A549 (cell line): ENCODE results near the gene ALKBH1. TPM values are rescaled to one million over a fixed set of nuclear protein-coding genes. Genes with fewer than 3 reads are reported as not detected.
A peak's percentile ranks its signal among the peaks of the same experiment; 100 is the strongest.

ENCODE experiments used
- ATAC-seq, 2 experiments: fragments of 200-7000 bp in 1 of 2; fragments of >200 bp in 1 of 2; cut with Nextera tagmentation in 1 of 2; cut with Tn5 transposase in 1 of 2; 3 replicates each; pipeline versions ENCODE4 v1.8.0 to v1.9.1; 2018 to 2020; ENCODE audit warnings: mild to moderate bottlenecking in 1 of 2, moderate library complexity in 1 of 2
- CTCF ChIA-PET: fragments of 300-600 bp; sonication (Branson Sonifier 250); formaldehyde crosslinking; extraction: SDS; loops from one replicate; lab custom pipeline; 2021; ENCODE audit warnings: antibody characterized with exemption, inconsistent platforms; lab: Yijun Ruan, JAX
- POLR2A ChIA-PET: fragments of 350-600 bp; formaldehyde crosslinking; extraction: SDS; loops from one replicate; lab custom pipeline; 2021; ENCODE audit warnings: antibody characterized with exemption, inconsistent platforms; lab: Yijun Ruan, JAX
- DNase-seq, 2 experiments: peaks; one replicate each; pipeline versions ENCODE4 v3.0.0 to v3.0.0-alpha.2; 2011 to 2016; ENCODE audit warnings: low read depth in 1 of 2, low spot score in 1 of 2
- FAIRE-seq: peaks from 2 replicates; lab custom pipeline; 2011; peaks lifted over from hg19 to GRCh38; lab: Jason Lieb, UNC
- H3K27ac ChIP-seq, 2 experiments: fragments of >200 bp; sonication (Bioruptor Twin); formaldehyde crosslinking; 3 replicates each; pipeline ENCODE4 v1.5.1; 2016 to 2017
- H3K4me1 ChIP-seq: fragments of >200 bp; sonication (Bioruptor Twin); formaldehyde crosslinking; 3 replicates; pipeline ENCODE4 v1.6.1; 2016
- H3K4me2 ChIP-seq: fragments of >200 bp; sonication (Bioruptor Twin); formaldehyde crosslinking; 3 replicates; pipeline ENCODE4 v1.6.1; 2016
- H3K4me3 ChIP-seq: fragments of >200 bp; sonication (Bioruptor Twin); formaldehyde crosslinking; 3 replicates; pipeline ENCODE4 v1.5.1; 2016
- H3K9me3 ChIP-seq: fragments of >200 bp; sonication (Bioruptor Twin); formaldehyde crosslinking; 3 replicates; pipeline ENCODE4 v1.6.1; 2016
- CBX2 ChIP-seq: fragments of 200-600 bp; sonication (generic); IDR thresholded peaks from 2 replicates; pipeline ENCODE4 v1.6.1; 2016; ENCODE audit warnings: low read depth, mild to moderate bottlenecking, borderline replicate concordance
- CHD2 ChIP-seq: fragments of 150-350 bp; IDR thresholded peaks from 2 replicates; pipeline ENCODE4 v1.6.1; 2014; ENCODE audit warnings: low read length; ENCODE audit not compliant: partially characterized antibody
- EHF ChIP-seq: fragments of 250-450 bp; sonication (Bioruptor Pico); IDR thresholded peaks from 2 replicates; pipeline ENCODE4 v1.5.0; 2020; ENCODE audit warnings: mild to moderate bottlenecking
- EHMT2 ChIP-seq: fragments of 200-600 bp; sonication (generic); IDR thresholded peaks from 2 replicates; pipeline ENCODE4 v1.6.1; 2016; ENCODE audit warnings: antibody characterized with exemption, low read depth, mild to moderate bottlenecking, moderate library complexity
- EP300 ChIP-seq, 2 experiments: fragments of >200 bp; sonication (Bioruptor Twin); formaldehyde crosslinking; IDR thresholded peaks; 2 replicates in 1 of 2; 3 replicates in 1 of 2; pipeline ENCODE4 v1.6.1; 2016 to 2017
- ESRRA ChIP-seq: fragments of 150-350 bp; IDR thresholded peaks from 2 replicates; pipeline ENCODE4 v1.6.1; 2014; ENCODE audit warnings: mild to moderate bottlenecking, low read length, borderline replicate concordance
- FOXS1 ChIP-seq: fragments of 250-450 bp; sonication (Bioruptor Pico); IDR thresholded peaks from 2 replicates; pipeline ENCODE4 v1.5.0; 2020; ENCODE audit warnings: mild to moderate bottlenecking, moderate library complexity
- GATA3 ChIP-seq: IDR thresholded peaks from 2 replicates; pipeline ENCODE4 v1.6.1; 2012; ENCODE audit warnings: borderline replicate concordance
- HDAC2 ChIP-seq: fragments of 200-600 bp; sonication (generic); IDR thresholded peaks from 2 replicates; pipeline ENCODE4 v1.6.1; 2016
- HEYL ChIP-seq: fragments of 250-450 bp; sonication (Bioruptor Pico); IDR thresholded peaks from 2 replicates; pipeline ENCODE4 v1.8.0; 2021; ENCODE audit warnings: mild to moderate bottlenecking, moderate library complexity
- HOXA7 ChIP-seq: fragments of 250-450 bp; sonication (Bioruptor Pico); IDR thresholded peaks from 2 replicates; pipeline ENCODE4 v1.5.0; 2020; ENCODE audit warnings: mild to moderate bottlenecking, moderate library complexity
- JUN ChIP-seq, 2 experiments: fragments of >200 bp; sonication (Bioruptor Twin); formaldehyde crosslinking; IDR thresholded peaks; 2 replicates in 1 of 2; 3 replicates in 1 of 2; pipeline ENCODE4 v1.6.1; 2016 to 2017
- JUNB ChIP-seq: fragments of >200 bp; sonication (Bioruptor Twin); formaldehyde crosslinking; IDR thresholded peaks from 2 replicates; pipeline ENCODE4 v1.6.1; 2016
- KDM5A ChIP-seq: fragments of 200-600 bp; sonication (generic); IDR thresholded peaks from 2 replicates; pipeline ENCODE4 v1.6.1; 2016; ENCODE audit warnings: antibody characterized with exemption, mild to moderate bottlenecking
- MAFK ChIP-seq: fragments of 450-650 bp; IDR thresholded peaks from 2 replicates; pipeline ENCODE4 v1.6.1; 2014; ENCODE audit not compliant: partially characterized antibody
- MYC ChIP-seq: IDR thresholded peaks from 2 replicates; pipeline ENCODE4 v1.6.1; 2012; ENCODE audit warnings: mild to moderate bottlenecking, inconsistent platforms, low read length, improper control_type of control experiment, borderline replicate concordance
- PHF8 ChIP-seq: fragments of 200-600 bp; sonication (generic); IDR thresholded peaks from 2 replicates; pipeline ENCODE4 v1.6.1; 2016; ENCODE audit warnings: low read depth, mild to moderate bottlenecking, antibody characterized with exemption, moderate library complexity, borderline replicate concordance
- RAD21 ChIP-seq, 2 experiments: fragments of >200 bp in 1 of 2; sonication (Bioruptor Twin) in 1 of 2; formaldehyde crosslinking in 1 of 2; IDR thresholded peaks in 1 of 2; conservative IDR thresholded peaks in 1 of 2; 2 replicates in 1 of 2; 3 replicates in 1 of 2; pipeline ENCODE4 v1.6.1; 2012 to 2018; ENCODE audit warnings: inconsistent platforms in 1 of 2
- RFX5 ChIP-seq: fragments of 450-650 bp; IDR thresholded peaks from 2 replicates; pipeline ENCODE4 v1.7.1; 2014; ENCODE audit warnings: antibody characterized with exemption, mild to moderate bottlenecking, moderate library complexity
- TFCP2L1 ChIP-seq: fragments of 250-450 bp; sonication (Bioruptor Pico); IDR thresholded peaks from 2 replicates; pipeline ENCODE4 v1.5.0; 2021; ENCODE audit warnings: mild to moderate bottlenecking
- TP53 ChIP-seq: fragments of 250-450 bp; sonication (Bioruptor Pico); IDR thresholded peaks from 2 replicates; pipeline ENCODE4 v1.5.0; 2021; ENCODE audit warnings: mild to moderate bottlenecking, moderate library complexity
- ZFP36 ChIP-seq: fragments of 450-650 bp; IDR thresholded peaks from 2 replicates; pipeline ENCODE4 v1.6.1; 2014; ENCODE audit warnings: borderline replicate concordance; ENCODE audit not compliant: partially characterized antibody
- WGBS: methylation state at CpG from one replicate; pipeline ENCODE4 v1.1.6; 2017; ENCODE audit errors: missing lambda C conversion rate; 5-methylcytosine and 5-hydroxymethylcytosine counted together
- polyA plus RNA-seq, 4 experiments: library from polyadenylated mRNA; depleted of rRNA in 3 of 4; stranded (reverse); fragments of >200 nt; fragmentation: RNase III in 1 of 4; extraction: RNeasy Plus Mini Kit Qiagen cat#74134 plus additional on column Dnase treatment in 1 of 4; gene quantifications; 2 replicates in 3 of 4; 3 replicates in 1 of 4; pipeline ENCODE4 v1.2.3, GENCODE V29; 2011 to 2017
- TF ChIP-seq, protein P1 (sequence below): fragments of >200 bp; sonication (Bioruptor Twin); formaldehyde crosslinking; IDR thresholded peaks from 2 replicates; pipeline ENCODE4 v1.6.1; 2016
- TF ChIP-seq, protein P2 (sequence below): fragments of 250-450 bp; sonication (Bioruptor Pico); IDR thresholded peaks from 2 replicates; pipeline ENCODE4 v1.5.0; 2021; ENCODE audit warnings: mild to moderate bottlenecking, moderate library complexity, borderline replicate concordance
- TF ChIP-seq, protein P3 (sequence below): IDR thresholded peaks from 2 replicates; pipeline ENCODE4 v1.6.1; 2012; ENCODE audit warnings: low read depth, borderline replicate concordance

Gene ALKBH1
- polyA plus RNA-seq, 2 of the 4 experiments (the other 2 are of a cell fraction), result 11.9 to 24.1 TPM

GRCh38 chr14:77741438-77741837 lies 33.6 kb upstream of the ALKBH1 start:
- Histone ChIP-seq H3K4me1 (no peaks in the 10 kb centered on the region), H3K27ac (no peak overlapping the region), H3K9me3 (no peaks in the 10 kb centered on the region), H3K4me2 (no peak overlapping the region), H3K4me3 (no peak overlapping the region)
- 91% methylated on average over 2 of the region's 2 CpGs for WGBS
- FAIRE-seq (no peak), ATAC-seq (no peak), DNase-seq (no peak)
- POLR2A ChIA-PET, result no interaction called here
- TF ChIP-seq, protein P1, sequence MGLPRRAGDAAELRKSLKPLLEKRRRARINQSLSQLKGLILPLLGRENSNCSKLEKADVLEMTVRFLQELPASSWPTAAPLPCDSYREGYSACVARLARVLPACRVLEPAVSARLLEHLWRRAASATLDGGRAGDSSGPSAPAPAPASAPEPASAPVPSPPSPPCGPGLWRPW, result no peak
- TF ChIP-seq HOXA7 (CRISPR knock-in tag), result no peak
- no peak for TF ChIP-seq RFX5
- no peak for TF ChIP-seq JUN (IDR thresholded peaks at IDR 0.05)
- no peak for TF ChIP-seq EHMT2
- TF ChIP-seq, protein P2, sequence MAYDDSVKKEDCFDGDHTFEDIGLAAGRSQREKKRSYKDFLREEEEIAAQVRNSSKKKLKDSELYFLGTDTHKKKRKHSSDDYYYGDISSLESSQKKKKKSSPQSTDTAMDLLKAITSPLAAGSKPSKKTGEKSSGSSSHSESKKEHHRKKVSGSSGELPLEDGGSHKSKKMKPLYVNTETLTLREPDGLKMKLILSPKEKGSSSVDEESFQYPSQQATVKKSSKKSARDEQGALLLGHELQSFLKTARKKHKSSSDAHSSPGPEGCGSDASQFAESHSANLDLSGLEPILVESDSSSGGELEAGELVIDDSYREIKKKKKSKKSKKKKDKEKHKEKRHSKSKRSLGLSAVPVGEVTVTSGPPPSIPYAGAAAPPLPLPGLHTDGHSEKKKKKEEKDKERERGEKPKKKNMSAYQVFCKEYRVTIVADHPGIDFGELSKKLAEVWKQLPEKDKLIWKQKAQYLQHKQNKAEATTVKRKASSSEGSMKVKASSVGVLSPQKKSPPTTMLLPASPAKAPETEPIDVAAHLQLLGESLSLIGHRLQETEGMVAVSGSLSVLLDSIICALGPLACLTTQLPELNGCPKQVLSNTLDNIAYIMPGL (CRISPR knock-in tag), result no peak
- TF ChIP-seq HEYL (CRISPR knock-in tag), result no peak
- no peak for TF ChIP-seq KDM5A
- TF ChIP-seq PHF8, result no peak
- no peak for TF ChIP-seq MYC
- TF ChIP-seq, protein P3, sequence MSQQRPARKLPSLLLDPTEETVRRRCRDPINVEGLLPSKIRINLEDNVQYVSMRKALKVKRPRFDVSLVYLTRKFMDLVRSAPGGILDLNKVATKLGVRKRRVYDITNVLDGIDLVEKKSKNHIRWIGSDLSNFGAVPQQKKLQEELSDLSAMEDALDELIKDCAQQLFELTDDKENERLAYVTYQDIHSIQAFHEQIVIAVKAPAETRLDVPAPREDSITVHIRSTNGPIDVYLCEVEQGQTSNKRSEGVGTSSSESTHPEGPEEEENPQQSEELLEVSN, result no peak
- no peak for TF ChIP-seq FOXS1 (CRISPR knock-in tag)
- no peak for TF ChIP-seq JUNB
- TF ChIP-seq ZFP36, result no peak
- TF ChIP-seq CHD2, result no peak
- no peak for TF ChIP-seq EP300 (IDR thresholded peaks at IDR 0.05)
- no peak for TF ChIP-seq TFCP2L1
- no peak for TF ChIP-seq TP53 (CRISPR knock-in tag)
- CTCF ChIA-PET, result interaction anchor here (1.4 to 1.5 kb wide), 2 partner anchors 20 to 62 kb away, joined by 3 read pairs; partner anchors contain the start of gene SNW1

- H3K4me2 ChIP-seq, result no peak overlapping the region
- DNase-seq (no peak), ATAC-seq (no peak), FAIRE-seq (no peak)
- CTCF ChIA-PET, result no interaction called here
- no peaks in the 10 kb centered on the region for H3K9me3 ChIP-seq
- WGBS, result 92% methylated on average over 7 of the region's 7 CpGs
- H3K27ac ChIP-seq, result no peak overlapping the region
- POLR2A ChIA-PET, result no interaction called here
- no peak overlapping the region for H3K4me3 ChIP-seq
- no peaks in the 10 kb centered on the region for H3K4me1 ChIP-seq
- TF ChIP-seq GATA3 (no peak), TFCP2L1 (no peak), ESRRA (no peak)
These were observed 30.9 kb upstream of the ALKBH1 start for GRCh38 chr14:77738559-77739250.

- ATAC-seq (no peak), FAIRE-seq (no peak), DNase-seq (no peak)
- WGBS, result 88% methylated on average over 3 of the region's 3 CpGs
- CTCF ChIA-PET, result interaction anchor here (1.0 to 1.7 kb wide), 3 partner anchors 9 to 80 kb away, joined by 3 to 6 read pairs (median 3); no protein-coding TSS in a partner anchor
- H3K4me2 ChIP-seq, result no peak overlapping the region
- H3K9me3 ChIP-seq, result no peaks in the 10 kb centered on the region
- no peak overlapping the region for H3K4me3 ChIP-seq
- no peaks in the 10 kb centered on the region for H3K4me1 ChIP-seq
- POLR2A ChIA-PET, result no interaction called here
- H3K27ac ChIP-seq, result no peak overlapping the region
- TF ChIP-seq CBX2, result no peak
- TF ChIP-seq FOXS1 (CRISPR knock-in tag), result no peak
- TF ChIP-seq HDAC2, result no peak
- TF ChIP-seq RAD21 (conservative IDR thresholded peaks at IDR 0.05 in 1 of 2, IDR thresholded peaks at IDR 0.05 in 1 of 2), result no peak
- no peak for TF ChIP-seq EHF
- TF ChIP-seq MAFK, result peak; percentile 61
These were observed 23.2 kb upstream of the ALKBH1 start for GRCh38 chr14:77730976-77731497.
